ENCODE results near the gene CAMK1D. TPM values are rescaled to one million over a fixed set of nuclear protein-coding genes. Genes with fewer than 3 reads are reported as not detected.
"Not testable (repeated sequence)": the region's sequence is repeated elsewhere in the genome, so short reads cannot be mapped to it uniquely, and the experiment has no call there.

Gene CAMK1D
- total and polyA plus RNA-seq, 8 donors: 1.4 to 26.9 (median 3.9) TPM

- no peak for DNase-seq
- 72 to 83% (median 82%) methylated on average over 9 of the region's 9 CpGs for WGBS, 5 donors
- Histone ChIP-seq H3K27me3 (no peaks in the 10 kb centered on the region), H3K4me1 (no peaks in the 10 kb centered on the region), H3K36me3 (no peaks in the 10 kb centered on the region), H3K27ac (no peak overlapping the region), H3K4me3 (no peak overlapping the region), H3K9me3 (no peaks in the 10 kb centered on the region)
- intact Hi-C loops (cut with DNase I; ENCODE audit: low total_unique reads): no loop called here
- TF ChIP-seq CTCF (IDR thresholded peaks at IDR 0.05): no peak
- TF ChIP-seq POLR2AphosphoS5 (IDR thresholded peaks at IDR 0.05): no peak
- TF ChIP-seq EP300 (IDR thresholded peaks at IDR 0.05): no peak
- no peak for TF ChIP-seq POLR2A (IDR thresholded peaks at IDR 0.05)
Measured at GRCh38 chr10:12322583-12323131, 26.7 kb upstream of the CAMK1D start.

GRCh38 chr10:12324530-12324929 is 24.8 kb upstream of the CAMK1D start:
- no peaks in the 10 kb centered on the region for H3K36me3 ChIP-seq
- H3K27me3 ChIP-seq: no peaks in the 10 kb centered on the region
- intact Hi-C loops (cut with DNase I; ENCODE audit: low total_unique reads): no loop called here
- no peak overlapping the region for H3K4me3 ChIP-seq
- H3K9me3 ChIP-seq: no peaks in the 10 kb centered on the region
- DNase-seq: no peak
- H3K4me1 ChIP-seq: peaks cover 0 to 7% (median 2%) of the 10 kb centered on the region in 4 donors
- WGBS, 5 donors: 90 to 100% (median 96%) methylated on average over 3 of the region's 3 CpGs
- no peak for TF ChIP-seq CTCF (IDR thresholded peaks at IDR 0.05)
- no peak for TF ChIP-seq POLR2AphosphoS5 (IDR thresholded peaks at IDR 0.05)
- TF ChIP-seq POLR2A (IDR thresholded peaks at IDR 0.05): no peak
- no peak for TF ChIP-seq EP300 (IDR thresholded peaks at IDR 0.05)
- no peak overlapping the region for H3K27ac ChIP-seq

GRCh38 chr10:12327074-12327473 is 22.3 kb upstream of the CAMK1D start:
- TF ChIP-seq EP300 (IDR thresholded peaks at IDR 0.05) (no peak), POLR2A (IDR thresholded peaks at IDR 0.05) (no peak), CTCF (IDR thresholded peaks at IDR 0.05) (no peak), POLR2AphosphoS5 (IDR thresholded peaks at IDR 0.05) (no peak)
- DNase-seq: no peak
- Histone ChIP-seq H3K27ac (no peak overlapping the region), H3K27me3 (no peaks in the 10 kb centered on the region), H3K4me1 (peaks cover 0 to 7% (median 2%) of the 10 kb centered on the region in 4 donors), H3K36me3 (no peaks in the 10 kb centered on the region), H3K9me3 (no peaks in the 10 kb centered on the region), H3K4me3 (no peak overlapping the region)
- intact Hi-C loops (cut with DNase I; ENCODE audit: low total_unique reads): no loop called here
- 65 to 92% (median 87%) methylated on average over 3 of the region's 3 CpGs for WGBS, 5 donors

- WGBS, 5 donors: 65 to 92% (median 82%) methylated on average over 2 of the region's 2 CpGs
- DNase-seq: no peak
- intact Hi-C loops (cut with DNase I; ENCODE audit: low total_unique reads): no loop called here
- no peaks in the 10 kb centered on the region for H3K36me3 ChIP-seq
- H3K9me3 ChIP-seq: no peaks in the 10 kb centered on the region
- no peak overlapping the region for H3K27ac ChIP-seq
- TF ChIP-seq CTCF (IDR thresholded peaks at IDR 0.05) (no peak), POLR2A (IDR thresholded peaks at IDR 0.05) (no peak), POLR2AphosphoS5 (IDR thresholded peaks at IDR 0.05) (no peak), EP300 (IDR thresholded peaks at IDR 0.05) (no peak)
- H3K4me3 ChIP-seq: no peak overlapping the region
- H3K27me3 ChIP-seq: no peaks in the 10 kb centered on the region
- H3K4me1 ChIP-seq: peaks cover 0 to 7% (median 2%) of the 10 kb centered on the region in 4 donors
Measured at GRCh38 chr10:12327476-12327875, 21.9 kb upstream of the CAMK1D start.

GRCh38 chr10:12328312-12328711 is 21.0 kb upstream of the CAMK1D start:
- WGBS, 5 donors: 77 to 95% (median 89%) methylated on average over 6 to 9 of the region's 9 CpGs
- intact Hi-C loops (cut with DNase I; ENCODE audit: low total_unique reads); DNase-seq: not testable (repeated sequence)

More at GRCh38 chr10:12328312-12328711, 21.0 kb upstream of the CAMK1D start:
- not testable (repeated sequence) for H3K27me3 ChIP-seq, H3K36me3 ChIP-seq, H3K9me3 ChIP-seq, H3K4me3 ChIP-seq, H3K27ac ChIP-seq
- peaks cover 4 to 14% (median 8%) of the 10 kb centered on the region in 4 donors for H3K4me1 ChIP-seq

Data from stomach (tissue), 9 donors.